Calu3 (cell line): Measurements from ENCODE around the gene COL7A1. TPM values are rescaled to one million over a fixed set of nuclear protein-coding genes. Genes with fewer than 3 reads are reported as not detected.

Experiments used
- BruUV-seq: library from RNA; stranded (reverse); fragments of 400-500 nt; replicated peaks from 2 replicates; lab custom pipeline; 2021; lab: Mats Ljungman, UMichigan
- CTCF ChIA-PET: fragments of 300-600 bp; sonication (Branson Sonifier 250); formaldehyde crosslinking; loops from one replicate; lab custom pipeline; 2022; ENCODE audit warnings: antibody characterized with exemption; lab: Charles Lee
- DNase-seq: peaks from one replicate; pipeline ENCODE4 v3.0.0; 2022
- H3K27ac Mint-ChIP-seq: one replicate; pipeline ENCODE4 v1.8.0; 2022; ENCODE audit warnings: mixed read lengths; ENCODE audit not compliant: unreplicated experiment
- H3K27me3 Mint-ChIP-seq: one replicate; pipeline ENCODE4 v1.8.0; 2022; ENCODE audit warnings: mixed read lengths; ENCODE audit not compliant: unreplicated experiment
- H3K36me3 Mint-ChIP-seq: one replicate; pipeline ENCODE4 v1.8.0; 2022; ENCODE audit warnings: mild to moderate bottlenecking, moderate library complexity, mixed read lengths; ENCODE audit not compliant: insufficient read depth, unreplicated experiment
- H3K4me1 Mint-ChIP-seq: one replicate; pipeline ENCODE4 v1.8.0; 2022; ENCODE audit warnings: mild to moderate bottlenecking, low read depth, mixed read lengths; ENCODE audit not compliant: unreplicated experiment
- H3K4me3 Mint-ChIP-seq: one replicate; pipeline ENCODE4 v1.8.0; 2022; ENCODE audit warnings: mild to moderate bottlenecking, low read depth, moderate library complexity, mixed read lengths; ENCODE audit not compliant: unreplicated experiment
- H3K9me3 Mint-ChIP-seq: one replicate; pipeline ENCODE4 v1.8.0; 2022; ENCODE audit warnings: low read depth, mixed read lengths; ENCODE audit not compliant: unreplicated experiment
- CTCF ChIP-seq: fragments of 200-600 bp; IDR thresholded peaks from one replicate; pipeline ENCODE4 v1.8.0; 2022; ENCODE audit warnings: antibody characterized with exemption; ENCODE audit not compliant: unreplicated experiment
- intact Hi-C: fragments of 100-400 bp; cut with micrococcal nuclease; formaldehyde crosslinking; loops from one replicate; pipeline ENCODE4 v1.10.0; 2022; ENCODE audit not compliant: unreplicated experiment
- total RNA-seq: library from RNA; stranded (reverse); gene quantifications from 2 replicates; pipeline ENCODE4 v1.2.3, GENCODE V29; 2022

Gene COL7A1
- total RNA-seq, 1 experiment from 2014 or later: 13.9 TPM

- no peak overlapping the region for H3K27ac Mint-ChIP-seq
- TF ChIP-seq CTCF: peak; percentile 89
- CTCF ChIA-PET: interaction anchor here (0.5 to 1.4 kb wide), 7 partner anchors 65 to 275 kb away, joined by 3 to 7 read pairs (median 3); a partner anchor contains a TSS
- no peak overlapping the region for H3K4me3 Mint-ChIP-seq
- H3K36me3 Mint-ChIP-seq: no peaks in the 10 kb centered on the region
- H3K27me3 Mint-ChIP-seq: no peaks in the 10 kb centered on the region
- BruUV-seq: no TSS peak
- DNase-seq: peak; percentile 88
- intact Hi-C loops: loop anchor here (1.0 to 2.0 kb wide), 2 partner anchors 84 to 276 kb away; no protein-coding TSS in a partner anchor
- no peaks in the 10 kb centered on the region for H3K4me1 Mint-ChIP-seq
- no peaks in the 10 kb centered on the region for H3K9me3 Mint-ChIP-seq
Measured at GRCh38 chr3:48548729-48549705, 46.1 kb downstream of the COL7A1 start.

DNA sequence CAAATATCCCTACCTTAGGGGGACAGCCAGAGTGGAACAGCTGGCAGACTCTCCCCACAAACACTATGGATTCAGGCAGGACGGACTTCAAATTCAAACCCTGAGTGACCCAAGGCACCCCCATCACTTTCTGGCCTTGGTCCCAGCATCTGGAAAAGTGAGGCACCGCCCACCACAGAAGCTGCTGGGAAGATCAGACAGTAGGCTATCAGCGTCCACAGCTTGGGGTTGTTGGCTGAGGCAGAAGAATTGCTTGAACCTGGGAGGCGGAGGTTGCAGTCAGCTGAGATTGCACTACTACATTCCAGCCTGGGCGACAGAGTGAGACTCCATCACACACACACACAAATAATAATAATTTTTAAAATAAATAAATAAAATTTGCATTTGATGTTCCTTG lies 47.0 kb downstream of the COL7A1 start:
- no peak for TF ChIP-seq CTCF
- intact Hi-C loops: loop anchor here (1.0 to 2.0 kb wide), 2 partner anchors 83 to 275 kb away; no protein-coding TSS in a partner anchor
- CTCF ChIA-PET: interaction anchor here (1.1 to 1.4 kb wide), 2 partner anchors 75 to 147 kb away, joined by 6 to 7 read pairs; no protein-coding TSS in a partner anchor
- Mint-ChIP-seq H3K4me1 (no peaks in the 10 kb centered on the region), H3K4me3 (no peak overlapping the region), H3K27ac (no peak overlapping the region), H3K36me3 (no peaks in the 10 kb centered on the region), H3K27me3 (no peaks in the 10 kb centered on the region), H3K9me3 (no peaks in the 10 kb centered on the region)
- no peak for DNase-seq
- BruUV-seq: no TSS peak

- Mint-ChIP-seq H3K9me3 (no peaks in the 10 kb centered on the region), H3K27ac (no peak overlapping the region), H3K27me3 (no peaks in the 10 kb centered on the region), H3K4me1 (no peaks in the 10 kb centered on the region), H3K4me3 (no peak overlapping the region), H3K36me3 (no peaks in the 10 kb centered on the region)
- CTCF ChIA-PET: interaction anchor here (0.6 kb wide), 1 partner anchor 110 kb away, joined by 3 read pairs; no protein-coding TSS in a partner anchor
- BruUV-seq: no TSS peak
- intact Hi-C loops: no loop called here
- TF ChIP-seq CTCF: no peak
- no peak for DNase-seq
Measured at GRCh38 chr3:48546203-48546829, 48.8 kb downstream of the COL7A1 start.

GRCh38 chr3:48544141-48544540 lies 51.0 kb downstream of the COL7A1 start:
- H3K27ac Mint-ChIP-seq: no peak overlapping the region
- CTCF ChIA-PET: interaction anchor here (0.7 kb wide), 1 partner anchor 25 kb away, joined by 4 read pairs; no protein-coding TSS in a partner anchor
- intact Hi-C loops: no loop called here
- BruUV-seq: no TSS peak
- DNase-seq: no peak
- no peaks in the 10 kb centered on the region for H3K4me1 Mint-ChIP-seq
- H3K36me3 Mint-ChIP-seq: no peaks in the 10 kb centered on the region
- H3K9me3 Mint-ChIP-seq: no peaks in the 10 kb centered on the region
- TF ChIP-seq CTCF: no peak
- no peaks in the 10 kb centered on the region for H3K27me3 Mint-ChIP-seq
- no peak overlapping the region for H3K4me3 Mint-ChIP-seq
